RWPE1 (cell line): ENCODE results near the gene METTL9.
"Not testable (repeated sequence)": the region's sequence is repeated elsewhere in the genome, so short reads cannot be mapped to it uniquely, and the experiment has no call there.

ENCODE experiments used
- CTCF ChIA-PET: fragments of 350-600 bp; sonication (Branson Sonifier 250); formaldehyde crosslinking; extraction: SDS; loops from one replicate; lab custom pipeline; 2021; lab: Yijun Ruan, JAX
- POLR2A ChIA-PET: fragments of 400-600 bp; formaldehyde crosslinking; extraction: SDS; loops from one replicate; lab custom pipeline; 2020; ENCODE audit warnings: antibody characterized with exemption; ENCODE audit not compliant: low non-redundant PET; lab: Yijun Ruan, JAX
- DNase-seq: peaks from one replicate; pipeline ENCODE4 v3.0.0; 2012; ENCODE audit warnings: low spot score
- H3K27ac ChIP-seq: fragments of 450-650 bp; 2 replicates; pipeline ENCODE4 v1.5.1; 2017
- TF ChIP-seq, protein P1 (sequence below): fragments of 450-650 bp; conservative IDR thresholded peaks from 2 replicates; pipeline ENCODE4 v1.5.1; 2017; ENCODE audit warnings: low read depth, mild to moderate bottlenecking

The METTL9 gene

DNA sequence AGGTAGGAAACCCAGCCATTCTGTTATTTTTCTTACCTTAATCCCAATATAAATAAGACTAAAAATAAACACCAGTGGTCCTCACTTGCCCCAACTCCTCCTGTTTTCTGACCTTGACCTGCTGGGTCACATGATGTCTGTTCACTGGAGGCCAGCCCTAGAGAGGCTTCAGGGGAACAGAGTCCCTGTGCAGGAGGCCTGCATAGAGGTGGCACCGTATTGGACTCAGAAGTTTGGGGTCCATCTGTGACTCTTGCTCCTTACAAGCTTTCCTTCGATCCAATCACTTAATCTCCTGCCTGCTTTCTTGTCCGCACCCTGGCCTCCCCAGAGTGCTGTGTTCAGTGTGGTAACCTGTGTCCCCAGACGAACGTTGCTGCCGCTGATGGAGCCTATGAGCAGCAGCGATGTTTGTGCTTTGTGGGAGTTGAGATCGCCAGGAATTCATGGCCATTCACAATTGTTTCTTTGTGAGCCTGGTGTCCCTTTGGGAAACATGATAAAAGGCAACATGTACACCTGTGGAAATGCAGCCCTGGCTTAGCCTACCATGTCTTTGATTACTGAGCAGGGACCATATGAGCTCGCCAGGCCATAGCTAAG, 48.3 kb downstream of the METTL9 start:
- TF ChIP-seq, protein P1, sequence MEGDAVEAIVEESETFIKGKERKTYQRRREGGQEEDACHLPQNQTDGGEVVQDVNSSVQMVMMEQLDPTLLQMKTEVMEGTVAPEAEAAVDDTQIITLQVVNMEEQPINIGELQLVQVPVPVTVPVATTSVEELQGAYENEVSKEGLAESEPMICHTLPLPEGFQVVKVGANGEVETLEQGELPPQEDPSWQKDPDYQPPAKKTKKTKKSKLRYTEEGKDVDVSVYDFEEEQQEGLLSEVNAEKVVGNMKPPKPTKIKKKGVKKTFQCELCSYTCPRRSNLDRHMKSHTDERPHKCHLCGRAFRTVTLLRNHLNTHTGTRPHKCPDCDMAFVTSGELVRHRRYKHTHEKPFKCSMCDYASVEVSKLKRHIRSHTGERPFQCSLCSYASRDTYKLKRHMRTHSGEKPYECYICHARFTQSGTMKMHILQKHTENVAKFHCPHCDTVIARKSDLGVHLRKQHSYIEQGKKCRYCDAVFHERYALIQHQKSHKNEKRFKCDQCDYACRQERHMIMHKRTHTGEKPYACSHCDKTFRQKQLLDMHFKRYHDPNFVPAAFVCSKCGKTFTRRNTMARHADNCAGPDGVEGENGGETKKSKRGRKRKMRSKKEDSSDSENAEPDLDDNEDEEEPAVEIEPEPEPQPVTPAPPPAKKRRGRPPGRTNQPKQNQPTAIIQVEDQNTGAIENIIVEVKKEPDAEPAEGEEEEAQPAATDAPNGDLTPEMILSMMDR: no peak
- ChIA-PET CTCF (no interaction called here), POLR2A (no interaction called here)
- no peak for DNase-seq
- H3K27ac ChIP-seq: no peak overlapping the region

DNA sequence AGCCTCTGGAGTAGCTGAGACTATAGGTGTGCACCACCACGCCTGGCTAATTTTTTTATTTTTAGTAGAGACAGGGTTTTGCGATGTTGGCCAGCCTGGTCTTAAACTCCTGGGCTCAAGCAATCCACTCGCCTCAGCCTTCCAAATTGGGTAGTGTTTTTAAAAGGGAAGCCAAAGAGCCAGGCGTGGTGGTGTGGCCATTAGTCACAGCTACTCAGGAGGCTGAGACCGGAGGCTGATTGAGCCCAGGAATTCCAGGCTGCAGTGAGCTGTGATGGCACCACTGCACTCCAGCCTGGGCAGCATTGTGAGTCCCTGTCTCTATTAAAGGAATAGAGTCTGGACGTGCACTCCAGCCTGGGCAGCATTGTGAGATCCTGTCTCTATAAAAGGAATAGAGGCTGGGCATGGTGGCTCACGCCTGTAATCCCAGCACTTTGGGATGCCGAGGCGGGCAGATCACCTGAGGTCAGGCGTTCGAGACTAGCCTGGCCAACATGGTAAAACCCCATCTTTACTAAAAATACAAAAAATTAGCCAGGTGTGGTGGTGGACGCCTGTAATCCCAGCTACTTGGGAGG, 50.5 kb downstream of the METTL9 start:
- CTCF ChIA-PET: interaction anchor here (0.7 kb wide), 1 partner anchor 11 kb away, joined by 3 read pairs; no protein-coding TSS in a partner anchor
- H3K27ac ChIP-seq, DNase-seq: not testable (repeated sequence)
- POLR2A ChIA-PET: interaction anchor here (0.6 kb wide), 1 partner anchor 561 kb away, joined by 7 read pairs; no protein-coding TSS in a partner anchor

DNA sequence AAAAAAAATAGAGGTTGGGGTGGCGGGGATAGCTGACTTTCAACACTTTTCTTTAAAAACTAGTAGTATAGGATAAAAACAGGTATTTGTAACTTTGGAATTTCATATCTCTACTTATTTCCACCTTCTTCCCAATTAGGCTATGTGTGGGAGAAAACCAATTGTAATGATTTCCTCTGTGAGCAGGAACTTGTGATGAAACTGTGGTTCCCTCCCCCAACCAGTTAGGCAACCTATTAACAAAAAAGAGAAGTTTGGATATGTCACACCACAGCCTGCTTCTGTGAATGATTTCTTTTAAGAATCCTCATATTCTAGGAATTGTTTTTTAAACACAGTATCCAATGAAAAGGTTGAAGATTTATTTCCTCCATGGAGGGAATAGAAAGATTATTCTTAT, 51.1 kb downstream of the METTL9 start:
- CTCF ChIA-PET: no interaction called here
- DNase-seq: no peak
- TF ChIP-seq, protein P1: no peak
- POLR2A ChIA-PET: interaction anchor here (0.6 kb wide), 1 partner anchor 560 kb away, joined by 7 read pairs; no protein-coding TSS in a partner anchor
- no peak overlapping the region for H3K27ac ChIP-seq

DNA sequence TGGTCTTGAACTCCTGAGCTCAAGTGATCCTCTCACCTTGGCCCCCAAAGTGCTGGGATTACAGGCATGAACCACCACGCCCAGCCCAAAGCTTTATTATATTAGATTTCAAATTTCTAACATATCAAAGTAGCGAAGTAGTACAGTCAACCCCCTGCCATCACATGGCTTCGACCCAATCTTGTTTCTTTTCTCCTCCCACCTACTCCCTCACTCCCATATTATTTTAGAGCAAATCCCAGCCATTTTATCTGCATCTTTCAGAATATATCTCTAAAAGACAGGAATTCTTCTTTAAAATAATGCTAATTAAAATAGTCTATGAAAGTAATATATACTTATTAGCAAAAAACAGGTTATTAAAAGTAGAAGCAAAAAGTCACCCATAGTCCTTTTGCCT, 52.1 kb downstream of the METTL9 start:
- ChIA-PET POLR2A (no interaction called here), CTCF (interaction anchor here (0.8 kb wide), 1 partner anchor 537 kb away, joined by 3 read pairs; no protein-coding TSS in a partner anchor)
- TF ChIP-seq, protein P1: no peak
- no peak overlapping the region for H3K27ac ChIP-seq
- DNase-seq: no peak

DNA sequence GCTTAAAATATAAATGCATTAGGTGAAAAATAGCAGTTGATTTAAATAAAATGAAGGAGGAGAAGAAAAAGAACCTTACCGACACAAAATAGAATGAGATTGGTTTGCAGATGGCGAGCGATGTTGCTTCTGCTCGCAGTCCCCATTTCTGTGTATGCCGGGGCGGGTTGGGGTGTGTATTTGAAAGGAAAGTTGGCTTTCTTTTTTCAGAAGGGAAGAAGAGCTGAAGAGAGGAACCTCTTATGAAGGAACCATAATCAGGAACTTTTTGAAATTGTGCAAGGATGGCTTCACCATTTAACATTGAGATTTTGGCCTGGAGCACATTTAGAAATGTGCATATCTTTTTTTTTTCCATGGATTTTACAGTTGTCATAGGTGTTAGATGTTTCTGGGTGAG, 53.1 kb downstream of the METTL9 start, which contains the start of gene IGSF6:
Gene IGSF6 (minus strand): TSS at position 156 of the 400 bp plus-strand sequence. CDS start 10 bp downstream, at position 146.
- H3K27ac ChIP-seq: no peak within 1 kb of the TSS
- TF ChIP-seq, protein P1: no peak
- POLR2A ChIA-PET: no interaction called here
- CTCF ChIA-PET: no interaction called here
- no peak for DNase-seq

DNA sequence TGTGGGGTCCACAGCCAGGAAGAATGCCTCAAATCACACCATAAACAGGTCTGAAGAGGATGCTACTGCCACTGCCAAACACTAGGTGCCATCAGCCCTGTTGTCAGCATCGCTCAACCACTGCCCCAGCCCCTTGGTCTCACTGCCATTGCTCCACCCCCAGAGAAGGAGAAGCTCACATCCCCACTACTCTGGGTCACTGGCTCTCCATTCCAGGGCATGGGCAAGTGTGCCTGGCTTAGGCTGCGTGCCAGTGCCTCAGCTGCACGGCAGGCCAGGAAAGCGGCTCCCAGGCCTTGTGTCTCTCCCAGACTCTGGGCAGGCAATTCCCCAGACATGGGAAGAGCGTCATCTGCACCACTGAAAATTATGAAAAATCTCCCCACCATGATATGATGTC, 54.2 kb downstream of the METTL9 start:
- ChIA-PET POLR2A (no interaction called here), CTCF (no interaction called here)
- DNase-seq: no peak
- H3K27ac ChIP-seq: no peak overlapping the region
- TF ChIP-seq, protein P1: no peak

DNA sequence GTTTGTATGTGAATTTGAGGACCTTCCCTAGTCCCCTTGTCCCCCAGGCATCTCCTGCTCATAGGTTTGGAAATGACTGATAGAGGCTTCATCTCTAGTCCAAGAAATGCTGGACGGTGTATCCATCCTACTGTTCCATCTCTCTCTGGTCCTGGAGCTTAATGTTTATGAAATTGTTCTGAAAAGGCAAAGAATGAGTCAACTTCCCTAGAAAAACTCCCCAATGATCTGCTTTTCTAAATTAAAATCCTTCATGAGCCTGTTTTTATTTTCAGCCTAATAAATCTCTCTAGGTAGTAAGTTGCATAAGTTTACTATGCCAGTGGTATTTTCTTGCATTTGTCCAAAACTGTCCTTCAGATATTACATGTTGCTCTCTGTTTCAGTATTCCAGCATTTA, 55.1 kb downstream of the METTL9 start:
- no peak overlapping the region for H3K27ac ChIP-seq
- CTCF ChIA-PET: interaction anchor here (0.6 to 0.7 kb wide), 2 partner anchors 128 to 1065 kb away, joined by 3 read pairs; no protein-coding TSS in a partner anchor
- DNase-seq: no peak
- POLR2A ChIA-PET: no interaction called here
- TF ChIP-seq, protein P1: no peak
